Renal cortex interstitium (tissue), 11 donors: ENCODE measurements around the gene NRG3. TPM values are rescaled to one million over a fixed set of nuclear protein-coding genes. Genes with fewer than 3 reads are reported as not detected.
A peak's percentile ranks its signal among the peaks of the same experiment; 100 is the strongest.
"Not testable (repeated sequence)": the region's sequence is repeated elsewhere in the genome, so short reads cannot be mapped to it uniquely, and the experiment has no call there.

Experiments used
- DNase-seq, 11 donors: peaks; one replicate each; pipeline ENCODE4 v3.0.0-alpha.2; 2013; ENCODE audit warnings: low read depth in 9 of 11, low spot score in 4 of 11; ENCODE audit errors: extremely low read depth in 1 of 11
- polyA plus RNA-seq, 3 donors: library from polyadenylated mRNA; unstranded; fragments of 120-200 nt; gene quantifications; one replicate each; pipeline ENCODE4 v1.2.1, GENCODE V29; 2013; ENCODE audit not compliant: insufficient read length in 3 of 3

The NRG3 gene
- polyA plus RNA-seq, 3 donors: 11.8 to 16.4 (median 12.6) TPM

DNA sequence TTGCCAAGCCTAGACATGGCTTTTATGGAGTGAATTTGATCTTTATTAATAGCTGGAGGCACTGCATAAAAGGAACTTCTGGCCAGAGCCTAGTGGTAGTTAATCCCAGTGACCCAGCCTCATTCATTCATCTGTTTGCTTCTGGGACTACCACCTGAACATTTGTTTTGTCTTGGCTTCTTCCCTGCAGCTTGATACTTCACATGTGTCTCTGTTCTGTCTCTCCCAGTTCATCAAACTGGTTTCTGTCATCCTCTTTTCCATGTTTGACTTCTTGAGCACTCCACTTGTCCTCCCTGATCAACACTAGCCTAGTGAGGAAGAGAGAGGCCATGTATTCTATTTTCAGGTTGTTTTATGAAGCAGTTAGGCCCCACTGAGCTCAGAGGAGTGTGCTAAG is 163.6 kb downstream of the NRG3 start:
- no peak for DNase-seq

DNA sequence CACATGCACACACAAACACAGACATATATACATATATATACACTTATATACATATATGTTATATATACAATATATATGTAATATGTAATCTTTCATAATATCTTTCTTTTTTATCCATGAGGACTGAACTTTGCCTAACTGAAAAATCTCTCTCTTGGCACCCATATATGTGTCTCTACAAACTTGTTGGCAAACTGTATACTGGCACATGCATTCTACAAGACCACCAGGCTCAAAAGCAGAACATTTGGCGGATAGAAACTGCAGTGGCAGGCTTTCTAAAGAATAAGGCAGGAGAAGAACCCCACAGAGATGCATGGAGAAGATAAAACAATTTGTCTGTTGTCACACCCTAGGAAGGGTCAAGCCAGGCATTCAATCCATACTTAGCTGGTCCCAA is 165.3 kb downstream of the NRG3 start:
- no peak for DNase-seq

GRCh38 chr10:82041018-82041417 is 166.0 kb downstream of the NRG3 start:
- DNase-seq: no peak

DNA sequence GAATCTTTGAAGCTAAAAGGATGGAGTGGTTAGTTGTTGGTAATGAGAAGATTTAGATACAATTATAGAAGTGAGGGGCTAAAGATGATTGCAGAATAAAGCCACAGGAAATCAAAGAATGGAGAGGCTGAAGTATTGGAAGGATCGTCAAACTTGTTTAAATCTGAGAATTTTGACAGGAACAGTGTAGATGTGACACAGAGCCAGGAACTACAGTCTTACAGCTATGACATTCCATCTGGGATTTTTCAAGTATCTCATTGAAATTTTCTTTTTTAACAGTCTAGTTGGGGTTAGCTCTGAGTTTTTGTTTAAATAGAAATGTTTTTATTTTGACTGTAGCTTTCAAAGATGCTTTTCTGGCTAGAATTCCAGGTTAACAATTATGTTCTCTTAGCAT is 181.4 kb downstream of the NRG3 start:
- DNase-seq: no peak

GRCh38 chr10:82067192-82067591 is 192.2 kb downstream of the NRG3 start:
- DNase-seq: not testable (repeated sequence)

DNA sequence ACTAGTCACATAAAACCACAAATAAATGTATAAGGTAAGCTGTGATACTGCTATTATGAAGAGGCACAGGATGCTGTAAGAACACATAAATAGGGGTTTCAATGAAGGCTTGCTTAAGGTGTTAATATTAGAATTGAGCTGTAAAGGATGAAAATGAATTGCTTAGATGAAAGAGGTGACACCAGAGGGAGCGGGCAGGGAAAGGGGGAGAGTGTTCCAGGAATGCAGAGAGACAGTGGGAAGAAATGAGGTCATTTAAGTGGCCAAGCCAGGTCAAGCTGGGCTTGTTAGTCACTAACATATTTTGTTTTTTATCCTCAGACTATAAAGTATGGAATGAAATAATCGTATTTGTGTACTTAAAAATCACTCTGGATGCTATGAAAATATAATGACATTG is 193.5 kb downstream of the NRG3 start:
- no peak for DNase-seq

DNA sequence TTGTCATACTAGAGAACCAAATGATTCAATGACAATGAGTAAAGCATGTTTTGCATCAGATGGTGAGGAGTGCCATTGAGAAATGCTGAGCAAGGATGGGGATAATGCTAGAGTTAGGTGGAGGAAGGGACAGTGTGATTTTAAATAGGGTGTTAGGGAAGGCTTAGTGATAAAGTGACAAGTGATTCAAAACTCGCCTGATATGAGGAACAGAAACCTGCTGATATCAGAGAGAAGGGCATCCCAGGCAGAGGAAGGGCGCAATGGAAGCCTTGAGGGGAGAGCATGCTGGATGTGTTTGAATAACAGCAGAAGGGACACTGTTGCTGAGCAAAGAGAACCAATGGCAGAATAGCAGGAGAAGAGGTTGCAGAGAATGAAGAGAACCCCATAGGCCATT is 196.2 kb downstream of the NRG3 start:
- DNase-seq: no peak

DNA sequence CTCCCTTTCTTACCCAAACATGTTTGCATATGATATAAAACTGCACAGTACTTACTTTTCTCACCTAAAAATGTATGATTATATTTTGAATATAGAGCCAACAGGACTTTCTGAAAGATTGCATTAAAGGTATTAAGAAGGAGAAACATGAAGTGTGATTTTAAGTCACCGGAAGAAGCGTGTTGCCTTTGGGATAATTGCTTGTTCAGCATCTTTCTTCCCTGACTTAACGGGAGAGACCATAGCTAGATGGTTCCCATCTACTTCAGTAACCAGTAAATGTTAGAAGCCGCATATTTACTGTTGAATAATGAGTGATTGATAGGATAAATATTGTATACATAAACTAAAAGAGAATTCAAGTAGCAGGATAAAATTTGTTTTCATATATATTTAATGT is 197.1 kb downstream of the NRG3 start:
- no peak for DNase-seq

DNA sequence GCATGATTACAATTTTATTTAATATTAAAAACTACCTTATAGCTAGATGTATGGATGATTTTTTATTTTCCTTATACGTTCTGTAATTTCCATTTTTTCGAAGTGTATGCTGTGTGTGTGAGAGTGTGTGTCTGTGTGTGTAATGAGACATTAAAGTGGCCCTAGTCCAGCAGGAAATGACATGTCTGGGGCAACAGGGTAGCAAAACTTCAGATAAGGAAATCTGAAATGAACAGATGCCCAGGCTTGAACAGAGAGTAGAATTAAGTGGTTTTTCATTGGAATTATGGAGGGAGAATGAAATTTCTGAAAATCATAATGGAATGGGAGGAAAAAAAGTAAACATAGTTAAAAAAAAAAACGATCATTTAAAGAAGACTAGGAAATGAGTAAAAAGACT is 200.6 kb downstream of the NRG3 start:
- no peak for DNase-seq

GRCh38 chr10:82084496-82084895 is 209.5 kb downstream of the NRG3 start:
- no peak for DNase-seq

DNA sequence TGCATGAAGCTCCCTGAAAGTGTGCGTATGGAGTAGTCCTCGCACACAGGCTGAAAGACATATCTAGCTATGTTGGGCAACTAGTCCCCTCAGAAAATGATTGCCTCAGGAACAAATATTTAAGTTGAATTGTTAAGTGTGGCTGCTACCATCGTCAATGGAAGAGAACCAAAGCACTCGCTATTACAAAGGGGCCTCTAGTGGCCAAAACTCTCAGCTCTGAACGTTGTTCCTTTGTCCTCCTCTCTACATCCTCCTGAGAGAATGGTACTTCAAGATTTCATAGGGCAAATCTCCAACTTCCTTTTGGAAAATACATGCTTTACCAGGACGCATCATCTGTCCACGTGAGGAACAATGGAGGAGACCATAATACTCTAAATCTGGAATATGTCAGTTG is 209.9 kb downstream of the NRG3 start:
- DNase-seq: no peak

GRCh38 chr10:82089327-82089726 is 214.3 kb downstream of the NRG3 start:
- DNase-seq: peak in 2 of 11 donors; percentile 2 to 3

DNA sequence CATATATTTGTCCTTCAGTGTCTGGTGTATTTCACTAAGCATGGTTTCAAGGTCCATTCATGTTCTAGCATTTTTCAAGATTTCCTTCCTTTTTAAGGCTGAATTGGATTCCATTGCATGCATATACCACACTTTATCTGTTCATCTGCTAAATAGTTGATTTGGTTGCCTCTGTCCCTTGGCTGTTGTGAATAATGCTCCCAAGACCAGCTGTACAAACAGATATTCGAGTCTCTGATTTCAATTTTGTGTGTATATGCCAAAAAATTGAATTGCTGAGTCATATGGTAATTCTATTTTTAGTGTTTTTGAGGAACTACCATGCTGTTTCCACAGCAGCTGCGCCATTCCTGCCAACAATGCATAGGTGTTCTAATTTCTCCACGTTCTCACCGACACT is 216.4 kb downstream of the NRG3 start:
- DNase-seq: no peak

- no peak for DNase-seq
These were observed 217.1 kb downstream of the NRG3 start for GRCh38 chr10:82092111-82092510.

DNA sequence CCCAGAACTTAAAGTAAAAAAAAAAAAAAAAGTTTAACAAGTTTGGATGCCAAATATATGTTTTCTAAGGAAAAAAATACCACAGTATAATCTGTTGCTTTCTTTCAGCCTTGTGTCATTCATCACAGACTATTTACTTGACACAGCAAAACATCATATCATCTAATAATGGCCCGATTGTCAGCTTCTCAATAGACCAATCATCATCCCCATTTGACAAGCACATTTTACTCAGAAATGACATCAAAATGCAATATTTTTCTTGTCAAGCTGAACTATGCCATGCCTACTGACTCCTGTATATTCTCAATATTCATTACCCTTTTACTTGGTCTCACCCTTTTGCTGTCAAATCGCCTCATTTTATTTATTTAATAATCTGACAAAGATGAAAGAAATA is 249.7 kb downstream of the NRG3 start:
- no peak for DNase-seq

- no peak for DNase-seq
These were observed 253.5 kb downstream of the NRG3 start for GRCh38 chr10:82128527-82128926.

- no peak for DNase-seq
These were observed 261.1 kb downstream of the NRG3 start for GRCh38 chr10:82136103-82136502.

GRCh38 chr10:82144153-82144552 is 269.2 kb downstream of the NRG3 start:
- no peak for DNase-seq

- no peak for DNase-seq
These were observed 273.8 kb downstream of the NRG3 start for GRCh38 chr10:82148764-82149163.

DNA sequence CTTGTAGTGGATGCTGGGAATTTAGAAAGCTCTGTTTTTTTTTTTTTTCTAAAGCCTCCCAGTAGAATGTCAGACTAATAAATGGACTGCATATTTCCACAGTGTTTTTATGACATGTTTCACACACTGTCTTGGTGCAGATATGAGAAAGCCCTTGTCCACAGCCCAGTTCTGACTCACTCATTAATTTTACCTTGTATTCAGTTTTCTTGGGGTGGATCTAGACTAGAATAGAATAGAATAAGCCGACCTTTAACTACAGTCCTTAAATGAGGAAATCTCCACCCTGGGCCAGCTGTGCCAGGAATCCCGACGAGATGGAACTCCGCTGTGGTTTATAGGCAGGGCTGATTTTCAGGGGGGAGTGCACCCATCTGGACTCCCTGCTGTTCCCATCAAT is 274.7 kb downstream of the NRG3 start:
- no peak for DNase-seq

DNA sequence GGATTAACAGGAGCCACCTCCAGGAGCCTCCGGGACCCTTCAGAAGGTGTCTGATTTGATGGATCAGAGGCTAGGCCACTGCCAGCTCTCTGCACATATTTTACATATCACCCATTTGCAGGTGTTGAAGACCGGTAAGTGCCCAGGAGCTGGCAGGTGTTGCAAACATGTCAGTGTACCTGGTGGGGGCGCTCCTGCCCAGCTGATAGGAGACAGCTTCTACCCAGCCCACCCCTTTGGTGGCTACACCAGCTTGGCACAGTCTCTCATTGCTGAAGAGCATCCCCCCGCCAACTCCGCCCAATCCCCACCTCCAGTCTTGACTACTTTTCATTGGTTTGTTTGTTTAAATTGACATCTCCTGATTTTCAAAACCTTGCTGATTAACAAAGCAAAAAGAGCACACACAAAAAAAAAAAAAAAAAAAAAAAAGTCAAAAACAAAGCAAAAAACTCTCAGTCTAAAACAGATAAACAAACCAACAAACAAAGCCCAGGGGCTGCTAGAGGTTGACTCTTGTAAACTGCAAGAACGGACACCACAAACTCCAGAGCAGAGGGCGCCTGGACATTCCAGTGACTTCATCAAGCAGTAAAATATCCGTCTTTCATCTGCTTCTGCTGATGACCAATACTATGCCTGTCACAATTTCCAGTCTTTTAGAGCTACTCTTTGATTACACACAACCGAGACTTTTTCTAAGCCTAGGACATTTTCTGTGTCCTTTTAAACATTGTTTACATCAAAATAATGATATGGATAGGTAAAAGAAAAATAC is 275.3 kb downstream of the NRG3 start:
- DNase-seq: peak in 2 of 11 donors; percentile 21 to 35
